SK-N-SH (cell line): ENCODE measurements around the gene CLPTM1L. TPM values are rescaled to one million over a fixed set of nuclear protein-coding genes. Genes with fewer than 3 reads are reported as not detected.

Experiments used
- CTCF ChIA-PET: fragments of 300-600, 350-600 bp; formaldehyde crosslinking; extraction: SDS; loops from one replicate; lab custom pipeline; 2021; lab: Yijun Ruan, JAX
- POLR2A ChIA-PET: fragments of 350-600 bp; sonication (Branson Sonifier 250); formaldehyde crosslinking; extraction: SDS; loops from one replicate; lab custom pipeline; 2020; ENCODE audit warnings: antibody characterized with exemption, inconsistent platforms; lab: Yijun Ruan, JAX
- DNase-seq: peaks from one replicate; pipeline ENCODE4 v3.0.0; 2012
- H2AFZ ChIP-seq: fragments of 200-600 bp; sonication (generic); 2 replicates; pipeline ENCODE4 v1.8.1; 2016; ENCODE audit warnings: antibody characterized with exemption, mild to moderate bottlenecking, low read depth
- H3F3A ChIP-seq: fragments of 200-600 bp; sonication (generic); replicated peaks from 2 replicates; pipeline ENCODE3; 2016; ENCODE audit warnings: antibody characterized with exemption, mild to moderate bottlenecking; ENCODE audit not compliant: insufficient read depth
- H3K27ac ChIP-seq, 2 experiments: fragments of 200-500 bp in 1 of 2; fragments of 200-600 bp in 1 of 2; sonication (Bioruptor generic) in 1 of 2; sonication (generic), shearing (Covaris generic) in 1 of 2; 2 replicates each; pipeline versions ENCODE4 v1.5.1 to v1.6.1; 2014 to 2016; ENCODE audit warnings: low read depth in 2 of 2, inconsistent platforms in 1 of 2, low read length in 1 of 2, mild to moderate bottlenecking in 1 of 2, mixed read lengths in 1 of 2
- H3K27me3 ChIP-seq: fragments of 200-600 bp; sonication (generic), shearing (Covaris generic); 2 replicates; pipeline ENCODE4 v1.6.1; 2016; ENCODE audit warnings: mixed run types; ENCODE audit not compliant: insufficient read depth
- H3K36me3 ChIP-seq, 2 experiments: fragments of 200-500 bp in 1 of 2; fragments of 200-600 bp in 1 of 2; sonication (Bioruptor generic) in 1 of 2; sonication (generic) in 1 of 2; replicated peaks in 1 of 2; 2 replicates each; pipeline versions ENCODE3 to v1.5.1; 2014 to 2016; ENCODE audit warnings: low read length in 1 of 2, mild to moderate bottlenecking in 1 of 2; ENCODE audit not compliant: insufficient read depth in 2 of 2, control insufficient read depth in 1 of 2
- H3K4me1 ChIP-seq, 2 experiments: fragments of 200-500 bp in 1 of 2; fragments of 200-600 bp in 1 of 2; sonication (Bioruptor generic) in 1 of 2; sonication (generic), shearing (Covaris generic) in 1 of 2; 2 replicates each; pipeline versions ENCODE4 v1.5.1 to v1.6.1; 2014 to 2016; ENCODE audit warnings: low read depth in 1 of 2, low read length in 1 of 2, mixed run types in 1 of 2; ENCODE audit not compliant: insufficient read depth in 2 of 2, control insufficient read depth in 1 of 2
- H3K4me2 ChIP-seq: fragments of 200-600 bp; sonication (generic), shearing (Covaris generic); 2 replicates; pipeline ENCODE4 v1.6.1; 2017; ENCODE audit warnings: mixed run types
- H3K4me3 ChIP-seq, 2 experiments: fragments of 200-500 bp in 1 of 2; fragments of 200-600 bp in 1 of 2; sonication (Bioruptor generic) in 1 of 2; sonication (generic), shearing (Covaris generic) in 1 of 2; 2 replicates each; pipeline versions ENCODE4 v1.5.1 to v1.8.1; 2014 to 2016; ENCODE audit warnings: low read depth in 2 of 2, inconsistent platforms in 1 of 2, low read length in 1 of 2, mild to moderate bottlenecking in 1 of 2, mixed read lengths in 1 of 2, moderate library complexity in 1 of 2
- H3K79me2 ChIP-seq: fragments of 200-600 bp; sonication (generic); 2 replicates; pipeline ENCODE4 v1.8.1; 2017; ENCODE audit warnings: mild to moderate bottlenecking; ENCODE audit not compliant: insufficient read depth
- H3K9ac ChIP-seq: fragments of 200-600 bp; sonication (generic); 2 replicates; pipeline ENCODE4 v1.6.1; 2017; ENCODE audit warnings: mixed run types
- H3K9me2 ChIP-seq: fragments of 200-600 bp; sonication (generic); 2 replicates; pipeline ENCODE4 v1.6.1; 2017; ENCODE audit warnings: mixed run types
- H3K9me3 ChIP-seq: fragments of 200-600 bp; sonication (generic); 2 replicates; pipeline ENCODE4 v1.6.1; 2017; ENCODE audit warnings: mixed run types, mild to moderate bottlenecking, moderate library complexity
- H4K20me1 ChIP-seq: fragments of 200-600 bp; sonication (generic); 2 replicates; pipeline ENCODE4 v1.6.1; 2017; ENCODE audit warnings: mild to moderate bottlenecking, mixed run types; ENCODE audit not compliant: insufficient read depth
- ELF1 ChIP-seq: IDR thresholded peaks from 2 replicates; pipeline ENCODE4 v1.4.0; 2012
- FOXJ3 ChIP-seq: sonication (generic); formaldehyde crosslinking; IDR thresholded peaks from 2 replicates; pipeline ENCODE4 v1.5.1; 2020; ENCODE audit warnings: mild to moderate bottlenecking, missing genetic modification reagents
- FOXM1 ChIP-seq: IDR thresholded peaks from 2 replicates; pipeline ENCODE4 v1.4.0; 2012; ENCODE audit warnings: low read depth, mild to moderate bottlenecking
- IRF3 ChIP-seq: fragments of 150-350 bp; IDR thresholded peaks from 2 replicates; pipeline ENCODE4 v1.6.1; 2016; ENCODE audit warnings: mild to moderate bottlenecking, low read depth, low read length
- MXI1 ChIP-seq: IDR thresholded peaks from 2 replicates; pipeline ENCODE4 v1.6.1; 2012; ENCODE audit warnings: mild to moderate bottlenecking, low read depth, low read length, improper control_type of control experiment
- NRF1 ChIP-seq: IDR thresholded peaks from 2 replicates; pipeline ENCODE4 v1.6.1; 2012; ENCODE audit warnings: low read depth, mild to moderate bottlenecking, low read length
- RAD21 ChIP-seq: IDR thresholded peaks from 2 replicates; pipeline ENCODE4 v1.6.1; 2012; ENCODE audit warnings: mild to moderate bottlenecking, low read length
- RXRA ChIP-seq: IDR thresholded peaks from 2 replicates; pipeline ENCODE4 v1.4.0; 2012; ENCODE audit warnings: low read depth, mild to moderate bottlenecking, borderline replicate concordance
- TEAD4 ChIP-seq: IDR thresholded peaks from 2 replicates; pipeline ENCODE4 v1.4.0; 2012; ENCODE audit warnings: mild to moderate bottlenecking, borderline replicate concordance; ENCODE audit not compliant: insufficient read depth
- WGBS: methylation state at CpG from one replicate; pipeline ENCODE4 v1.1.6; 2017; ENCODE audit warnings: low lambda C conversion rate; 5-methylcytosine and 5-hydroxymethylcytosine counted together
- polyA plus RNA-seq, 3 experiments: library from polyadenylated mRNA; depleted of rRNA; stranded (reverse); fragments of >200 nt; gene quantifications; 2 replicates each; pipeline ENCODE4 v1.2.3, GENCODE V29; 2012
- TF ChIP-seq, protein P1 (sequence below): fragments of 150-350 bp; IDR thresholded peaks from 2 replicates; pipeline ENCODE4 v1.6.1; 2017; ENCODE audit warnings: antibody characterized with exemption, low read length, low read depth, borderline replicate concordance
- TF ChIP-seq, protein P2 (sequence below): fragments of 200-600 bp; sonication (generic); IDR thresholded peaks from 2 replicates; pipeline ENCODE4 v1.6.1; 2017; ENCODE audit warnings: antibody characterized with exemption, mild to moderate bottlenecking, moderate library complexity
- TF ChIP-seq, protein P3 (sequence below): IDR thresholded peaks from 2 replicates; pipeline ENCODE4 v1.4.0; 2012; ENCODE audit warnings: low read depth

CLPTM1L gene
- polyA plus RNA-seq, 1 of the 3 experiments (the other 2 are of a cell fraction): 202 TPM

DNA sequence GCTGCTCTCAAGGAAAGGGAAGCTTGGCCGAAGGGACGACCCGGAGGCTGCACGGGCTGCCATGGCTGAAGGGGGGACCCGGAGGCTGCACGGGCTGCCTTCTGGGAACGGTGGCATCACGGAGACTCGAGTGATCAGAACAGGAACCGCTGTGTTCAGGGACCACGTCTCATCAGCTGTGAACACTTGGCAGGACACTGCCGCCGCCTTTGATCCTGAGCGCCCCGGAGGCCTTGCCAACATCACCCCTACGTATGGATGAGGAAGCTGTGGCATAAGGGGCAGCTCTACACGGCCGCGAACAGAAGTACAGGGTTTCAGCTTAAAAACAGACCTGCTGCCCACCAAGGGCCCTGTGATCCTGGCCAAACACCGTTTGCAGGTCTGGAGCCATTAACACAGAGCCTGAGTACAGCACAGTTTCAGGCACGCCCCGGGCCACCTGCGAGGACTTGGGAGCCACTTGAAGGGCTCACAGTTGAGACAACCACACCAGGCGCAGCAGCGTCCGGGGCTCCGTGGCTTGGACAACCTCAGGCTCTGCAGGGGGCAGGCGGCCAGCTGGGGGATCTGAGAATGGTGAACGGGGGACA is 26.1 kb downstream of the CLPTM1L start:
- H3K36me3 ChIP-seq: peaks cover 0 to 61% of the 10 kb centered on the region in 2 experiments
- no peak overlapping the region for H3K4me2 ChIP-seq
- 96% methylated on average over 15 of the region's 29 CpGs for WGBS
- no peak for DNase-seq
- ChIA-PET POLR2A (interaction anchor here (0.9 to 1.5 kb wide), 2 partner anchors 8 to 37 kb away, joined by 3 to 4 read pairs; no protein-coding TSS in a partner anchor), CTCF (interaction anchor here (2.1 kb wide), 1 partner anchor 326 kb away, joined by 5 read pairs; no protein-coding TSS in a partner anchor)
- peaks cover 4% of the 10 kb centered on the region for H3F3A ChIP-seq
- no peak overlapping the region for H3K9ac ChIP-seq
- H3K9me2 ChIP-seq: no peaks in the 10 kb centered on the region
- no peak overlapping the region for H3K27ac ChIP-seq
- H3K9me3 ChIP-seq: no peaks in the 10 kb centered on the region
- H3K4me3 ChIP-seq: no peak overlapping the region
- H3K27me3 ChIP-seq: no peaks in the 10 kb centered on the region
- no peak overlapping the region for H2AFZ ChIP-seq
- no peaks in the 10 kb centered on the region for H3K4me1 ChIP-seq
- TF ChIP-seq NRF1: no peak
- no peak for TF ChIP-seq ELF1
- TF ChIP-seq IRF3: no peak
- no peak for TF ChIP-seq RXRA
- no peak for TF ChIP-seq FOXM1
- TF ChIP-seq MXI1: no peak
- TF ChIP-seq, protein P1, sequence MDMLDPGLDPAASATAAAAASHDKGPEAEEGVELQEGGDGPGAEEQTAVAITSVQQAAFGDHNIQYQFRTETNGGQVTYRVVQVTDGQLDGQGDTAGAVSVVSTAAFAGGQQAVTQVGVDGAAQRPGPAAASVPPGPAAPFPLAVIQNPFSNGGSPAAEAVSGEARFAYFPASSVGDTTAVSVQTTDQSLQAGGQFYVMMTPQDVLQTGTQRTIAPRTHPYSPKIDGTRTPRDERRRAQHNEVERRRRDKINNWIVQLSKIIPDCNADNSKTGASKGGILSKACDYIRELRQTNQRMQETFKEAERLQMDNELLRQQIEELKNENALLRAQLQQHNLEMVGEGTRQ: no peak
- no peak for TF ChIP-seq FOXJ3
- no peak for TF ChIP-seq TEAD4
- no peak for TF ChIP-seq RAD21
- TF ChIP-seq, protein P2, sequence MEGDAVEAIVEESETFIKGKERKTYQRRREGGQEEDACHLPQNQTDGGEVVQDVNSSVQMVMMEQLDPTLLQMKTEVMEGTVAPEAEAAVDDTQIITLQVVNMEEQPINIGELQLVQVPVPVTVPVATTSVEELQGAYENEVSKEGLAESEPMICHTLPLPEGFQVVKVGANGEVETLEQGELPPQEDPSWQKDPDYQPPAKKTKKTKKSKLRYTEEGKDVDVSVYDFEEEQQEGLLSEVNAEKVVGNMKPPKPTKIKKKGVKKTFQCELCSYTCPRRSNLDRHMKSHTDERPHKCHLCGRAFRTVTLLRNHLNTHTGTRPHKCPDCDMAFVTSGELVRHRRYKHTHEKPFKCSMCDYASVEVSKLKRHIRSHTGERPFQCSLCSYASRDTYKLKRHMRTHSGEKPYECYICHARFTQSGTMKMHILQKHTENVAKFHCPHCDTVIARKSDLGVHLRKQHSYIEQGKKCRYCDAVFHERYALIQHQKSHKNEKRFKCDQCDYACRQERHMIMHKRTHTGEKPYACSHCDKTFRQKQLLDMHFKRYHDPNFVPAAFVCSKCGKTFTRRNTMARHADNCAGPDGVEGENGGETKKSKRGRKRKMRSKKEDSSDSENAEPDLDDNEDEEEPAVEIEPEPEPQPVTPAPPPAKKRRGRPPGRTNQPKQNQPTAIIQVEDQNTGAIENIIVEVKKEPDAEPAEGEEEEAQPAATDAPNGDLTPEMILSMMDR: no peak
- TF ChIP-seq, protein P3, sequence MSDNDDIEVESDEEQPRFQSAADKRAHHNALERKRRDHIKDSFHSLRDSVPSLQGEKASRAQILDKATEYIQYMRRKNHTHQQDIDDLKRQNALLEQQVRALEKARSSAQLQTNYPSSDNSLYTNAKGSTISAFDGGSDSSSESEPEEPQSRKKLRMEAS: no peak
- H3K79me2 ChIP-seq: no peaks in the 10 kb centered on the region
- H4K20me1 ChIP-seq: no peaks in the 10 kb centered on the region
